M059J (cell line): ENCODE data around the gene C4BPB. TPM values are rescaled to one million over a fixed set of nuclear protein-coding genes. Genes with fewer than 3 reads are reported as not detected.
A peak's percentile ranks its signal among the peaks of the same experiment; 100 is the strongest.

Experiments
- DNase-seq: peaks from one replicate; pipeline ENCODE4 v3.0.0-alpha.2; 2012; ENCODE audit warnings: low read depth
- total RNA-seq: library from RNA; depleted of rRNA; stranded (reverse); fragments of >200 nt; shearing (Covaris generic); gene quantifications from 2 replicates; pipeline ENCODE4 v1.2.3, GENCODE V29; 2014; rRNA removed

C4BPB gene
- total RNA-seq, 1 experiment from 2014 or later = not detected

- peak; percentile 51 for DNase-seq
Measured at GRCh38 chr1:207140536-207140935, 51.9 kb downstream of the C4BPB start.

- no peak for DNase-seq
Measured at GRCh38 chr1:207145401-207146058, 56.9 kb downstream of the C4BPB start.

Other genes starting within 250 kb of the C4BPB start
- gene IL20, start 223.2 kb upstream of the C4BPB start, total RNA-seq = not detected in 2 replicates
- 1.3 and 1.8 TPM in 2 replicates for gene IL24, start 191.4 kb upstream of the C4BPB start, total RNA-seq
- 0.34 and 3.5 TPM in 2 replicates for gene FCMR, start 166.9 kb upstream of the C4BPB start, total RNA-seq
- gene PIGR, start 142.4 kb upstream of the C4BPB start, total RNA-seq = 0.10 TPM in 1 of 2 replicates, not detected in the other
- not detected in 2 replicates for gene FCAMR, start 118.4 kb upstream of the C4BPB start, total RNA-seq
- gene C1orf116, start 56.1 kb upstream of the C4BPB start, total RNA-seq = not detected in 2 replicates
- gene YOD1, start 37.7 kb upstream of the C4BPB start, total RNA-seq = 5.1 and 6.0 TPM in 2 replicates
- gene PFKFB2, start 35.6 kb upstream of the C4BPB start, total RNA-seq = 6.4 and 6.5 TPM in 2 replicates
- 0.10 TPM in 1 of 2 replicates, not detected in the other for gene C4BPA, start 15.4 kb downstream of the C4BPB start, total RNA-seq
- 54.5 and 61.1 TPM in 2 replicates for gene CD55, start 232.8 kb downstream of the C4BPB start, total RNA-seq